ENCODE results near the gene BTG2. TPM values are rescaled to one million over a fixed set of nuclear protein-coding genes. Genes with fewer than 3 reads are reported as not detected.
A peak's percentile ranks its signal among the peaks of the same experiment; 100 is the strongest.

Gene BTG2
- total RNA-seq, 1 donor from 2014 or later: 22.7 TPM

DNA sequence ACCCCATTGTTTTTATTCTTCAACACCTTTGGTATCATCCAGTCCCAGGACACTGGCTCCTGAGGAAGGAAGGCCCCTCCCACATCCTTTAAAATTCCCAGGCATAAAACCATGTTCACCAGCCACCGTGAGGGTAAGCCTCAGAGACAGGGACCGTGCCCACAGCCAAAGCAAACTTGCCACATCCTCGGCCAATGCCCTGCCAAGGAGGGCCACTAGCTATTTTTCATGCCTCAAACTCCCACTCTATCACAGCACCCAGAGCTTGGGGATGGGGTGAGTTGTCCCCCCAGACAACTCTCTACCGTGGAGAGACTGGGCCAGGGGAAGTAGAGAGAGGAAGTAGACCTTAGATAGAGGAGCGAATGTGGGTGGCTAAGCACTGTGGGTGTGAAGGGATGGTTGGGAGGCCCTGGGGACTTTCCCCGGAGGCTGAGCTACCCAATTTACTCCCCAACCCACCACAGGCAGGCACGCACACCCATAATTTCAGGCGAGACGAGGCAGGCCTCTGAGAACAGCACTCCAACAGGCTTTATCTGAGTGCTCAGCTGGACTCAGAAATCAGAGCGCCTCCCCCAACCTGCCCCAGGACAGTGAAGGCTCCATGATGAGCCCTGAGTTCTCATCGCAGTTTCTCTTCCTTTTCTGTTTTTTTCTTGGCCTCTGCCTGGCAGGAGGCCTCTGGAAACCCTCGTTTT is 15.9 kb upstream of the BTG2 start:
- TF ChIP-seq, protein P1, sequence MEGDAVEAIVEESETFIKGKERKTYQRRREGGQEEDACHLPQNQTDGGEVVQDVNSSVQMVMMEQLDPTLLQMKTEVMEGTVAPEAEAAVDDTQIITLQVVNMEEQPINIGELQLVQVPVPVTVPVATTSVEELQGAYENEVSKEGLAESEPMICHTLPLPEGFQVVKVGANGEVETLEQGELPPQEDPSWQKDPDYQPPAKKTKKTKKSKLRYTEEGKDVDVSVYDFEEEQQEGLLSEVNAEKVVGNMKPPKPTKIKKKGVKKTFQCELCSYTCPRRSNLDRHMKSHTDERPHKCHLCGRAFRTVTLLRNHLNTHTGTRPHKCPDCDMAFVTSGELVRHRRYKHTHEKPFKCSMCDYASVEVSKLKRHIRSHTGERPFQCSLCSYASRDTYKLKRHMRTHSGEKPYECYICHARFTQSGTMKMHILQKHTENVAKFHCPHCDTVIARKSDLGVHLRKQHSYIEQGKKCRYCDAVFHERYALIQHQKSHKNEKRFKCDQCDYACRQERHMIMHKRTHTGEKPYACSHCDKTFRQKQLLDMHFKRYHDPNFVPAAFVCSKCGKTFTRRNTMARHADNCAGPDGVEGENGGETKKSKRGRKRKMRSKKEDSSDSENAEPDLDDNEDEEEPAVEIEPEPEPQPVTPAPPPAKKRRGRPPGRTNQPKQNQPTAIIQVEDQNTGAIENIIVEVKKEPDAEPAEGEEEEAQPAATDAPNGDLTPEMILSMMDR (conservative IDR thresholded peaks at IDR 0.05; ENCODE audit: low read depth, low read length): no peak
- H3K4me3 ChIP-seq (ENCODE audit: low read depth, low read length): no peak overlapping the region
- no peak for DNase-seq (ENCODE audit: low read depth)

DNA sequence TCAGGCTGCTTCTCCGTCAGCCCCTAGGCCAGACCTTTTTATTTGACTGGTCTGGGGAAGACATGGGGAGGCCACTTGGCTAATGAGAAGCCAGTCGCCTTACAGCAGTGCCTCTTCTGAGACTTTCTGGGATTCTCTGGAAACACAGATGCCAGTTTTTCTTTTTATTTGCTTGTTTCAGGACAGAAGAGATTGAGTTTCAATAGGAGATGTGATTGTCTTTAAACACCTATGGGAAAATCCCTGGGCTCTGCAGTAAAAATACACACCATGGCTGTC is 15.4 kb upstream of the BTG2 start:
- TF ChIP-seq, protein P1 (conservative IDR thresholded peaks at IDR 0.05; ENCODE audit: low read depth, low read length): no peak
- DNase-seq (ENCODE audit: low read depth): no peak
- no peak overlapping the region for H3K4me3 ChIP-seq (ENCODE audit: low read depth, low read length)

DNA sequence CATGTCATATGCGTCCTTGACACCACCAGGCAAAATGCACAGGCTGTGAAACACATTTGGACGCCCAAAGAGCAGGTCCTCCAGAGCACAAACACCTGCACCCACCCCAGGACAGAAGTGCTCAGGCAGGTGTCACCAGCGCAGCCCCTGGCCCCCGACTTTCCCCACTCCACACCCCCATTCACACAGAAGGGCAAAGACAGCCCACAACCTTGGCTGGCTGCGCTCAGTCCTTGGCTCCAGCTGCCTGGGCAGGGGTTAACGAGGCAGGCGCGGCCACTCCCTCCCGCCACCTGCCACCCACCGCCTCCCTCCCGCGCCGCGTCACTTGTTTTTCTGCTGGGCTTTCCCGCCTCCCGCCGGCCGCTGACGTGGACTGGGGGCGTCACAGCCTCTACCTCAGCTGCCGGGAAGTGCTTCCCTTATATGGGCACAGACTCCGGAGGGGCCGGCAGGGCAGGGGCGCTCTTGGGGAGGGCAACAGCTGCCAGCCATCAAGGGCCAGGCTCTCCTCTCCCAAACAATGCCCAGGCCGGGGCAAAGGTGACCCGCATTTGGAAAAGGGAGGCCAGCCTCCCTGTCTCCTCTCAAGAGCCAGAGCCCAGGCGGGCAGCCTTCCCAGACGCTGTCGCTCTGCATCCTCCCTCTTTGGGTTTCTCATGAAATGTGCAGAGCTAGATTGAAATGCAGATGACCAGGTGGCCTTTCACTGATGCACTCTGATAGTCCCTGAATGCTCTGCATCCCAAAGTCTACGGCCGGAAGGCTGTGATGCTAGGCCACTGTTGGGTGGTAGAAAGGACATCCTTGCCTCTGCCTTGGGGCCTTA is 14.8 kb upstream of the BTG2 start:
- TF ChIP-seq, protein P1 (conservative IDR thresholded peaks at IDR 0.05; ENCODE audit: low read depth, low read length): no peak
- peak overlapping the region; percentile 33 for H3K4me3 ChIP-seq (ENCODE audit: low read depth, low read length)
- no peak for DNase-seq (ENCODE audit: low read depth)

DNA sequence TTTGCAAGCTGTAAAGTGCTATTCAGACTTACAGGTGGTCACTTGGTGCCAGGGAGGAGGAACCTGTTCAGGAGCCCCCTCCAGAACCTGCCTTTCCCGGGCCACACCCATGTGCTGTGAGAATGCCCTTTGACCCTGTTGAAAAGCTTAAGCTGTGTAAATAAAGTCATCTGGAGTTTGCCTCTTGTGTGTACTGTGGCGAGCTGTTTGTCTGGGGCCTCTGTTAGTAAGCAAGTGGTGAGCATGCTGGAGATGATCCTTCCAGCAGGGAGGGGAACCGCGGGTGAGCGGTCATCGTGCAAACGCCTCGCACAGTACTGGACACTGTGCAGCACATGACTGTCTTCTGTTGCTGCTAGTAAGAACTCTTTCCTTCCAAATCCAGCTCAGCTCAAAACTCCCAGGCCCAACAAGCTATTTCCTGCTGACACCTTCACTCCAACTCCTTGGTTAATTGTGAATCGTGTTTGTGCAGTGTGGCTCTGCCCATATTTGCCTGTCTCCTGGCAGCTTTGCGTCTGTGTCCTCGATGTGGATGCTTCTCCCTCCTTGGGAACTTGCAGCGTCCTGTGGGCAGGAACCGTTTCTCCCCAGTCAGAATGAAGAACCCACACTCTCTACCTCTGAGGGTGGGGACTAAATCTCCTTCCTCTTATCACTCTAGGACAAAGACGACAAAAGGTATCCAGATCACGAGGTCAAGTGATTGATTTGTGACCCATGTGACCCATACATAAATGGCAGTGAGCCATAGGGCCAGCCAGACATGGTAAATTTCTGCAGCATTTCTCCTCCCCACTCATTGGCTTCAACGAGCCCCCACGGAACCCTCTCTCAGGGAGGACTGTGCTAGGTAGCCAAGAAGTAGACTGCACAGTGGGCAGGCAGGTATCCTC is 13.9 kb upstream of the BTG2 start:
- DNase-seq (ENCODE audit: low read depth): no peak
- TF ChIP-seq, protein P1 (conservative IDR thresholded peaks at IDR 0.05; ENCODE audit: low read depth, low read length): no peak
- no peak overlapping the region for H3K4me3 ChIP-seq (ENCODE audit: low read depth, low read length)

DNA sequence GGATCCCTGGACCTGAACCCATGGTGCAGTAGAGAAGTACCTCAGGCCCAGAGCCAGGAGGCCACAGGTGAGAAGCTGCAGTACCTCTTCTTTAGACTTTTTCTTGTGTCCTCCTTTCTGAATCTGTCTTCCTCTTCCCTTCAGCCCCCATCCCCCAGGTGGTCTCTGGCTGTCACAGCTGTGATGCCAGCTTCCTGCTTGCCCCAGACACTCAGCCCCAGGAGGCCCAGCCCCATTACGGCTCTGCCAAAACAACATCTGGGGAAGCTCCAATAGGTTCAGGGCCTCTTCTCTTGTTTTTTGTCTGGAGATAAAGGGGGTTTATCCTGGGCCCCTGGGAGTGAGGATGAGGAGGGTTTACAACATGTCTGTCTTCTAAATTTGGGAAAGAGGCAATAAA is 9.5 kb upstream of the BTG2 start:
- no peak for DNase-seq (ENCODE audit: low read depth)
- H3K4me3 ChIP-seq (ENCODE audit: low read depth, low read length): no peak overlapping the region
- TF ChIP-seq, protein P1 (conservative IDR thresholded peaks at IDR 0.05; ENCODE audit: low read depth, low read length): no peak

DNA sequence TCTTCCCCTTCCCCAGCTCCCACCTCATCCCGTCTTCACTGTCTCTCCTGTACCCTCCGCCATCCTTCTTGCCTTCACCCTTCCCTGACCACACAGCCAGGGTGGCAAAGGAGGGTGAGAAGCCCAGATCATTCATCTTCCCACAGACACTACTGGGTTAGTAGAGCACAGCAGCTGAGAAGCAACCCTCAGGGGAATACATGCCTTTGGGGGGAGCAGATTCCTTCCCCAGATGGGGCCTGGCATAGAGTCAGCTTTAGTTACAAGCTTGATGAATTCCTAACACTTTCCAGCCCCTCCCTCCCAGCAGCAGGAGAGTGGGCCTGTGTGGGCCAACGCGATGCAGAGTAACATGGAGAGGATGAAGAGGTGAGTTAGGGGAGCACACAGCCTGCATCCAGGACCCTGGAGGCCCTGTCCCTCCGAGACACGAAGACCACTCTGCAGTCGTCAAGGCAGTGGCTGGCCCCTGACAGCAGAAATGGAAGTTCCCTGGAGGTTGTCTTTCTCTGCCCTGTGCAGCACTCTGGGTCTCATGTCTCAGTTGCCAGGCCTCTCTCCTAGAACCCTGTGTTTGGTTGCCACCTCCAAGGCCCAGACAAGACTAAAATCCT is 8.8 kb upstream of the BTG2 start:
- DNase-seq (ENCODE audit: low read depth): no peak
- H3K4me3 ChIP-seq (ENCODE audit: low read depth, low read length): no peak overlapping the region
- TF ChIP-seq, protein P1 (conservative IDR thresholded peaks at IDR 0.05; ENCODE audit: low read depth, low read length): no peak

Data from epithelial cell of proximal tubule (primary cell).